Osteocyte (in vitro differentiated cells): ENCODE results near the gene DNASE1L1. TPM values are rescaled to one million over a fixed set of nuclear protein-coding genes. Genes with fewer than 3 reads are reported as not detected.

ENCODE experiments used
- DNase-seq: peaks from one replicate; pipeline ENCODE4 v3.0.0; 2021; ENCODE audit warnings: mixed read lengths; ENCODE audit not compliant: unreplicated experiment; ENCODE audit errors: extremely low spot score
- H3K27ac Mint-ChIP-seq: one replicate; pipeline ENCODE4 v1.8.0; 2021; ENCODE audit warnings: mild to moderate bottlenecking, mixed read lengths; ENCODE audit not compliant: unreplicated experiment
- H3K27me3 Mint-ChIP-seq: one replicate; pipeline ENCODE4 v1.8.0; 2021; ENCODE audit warnings: mixed read lengths; ENCODE audit not compliant: unreplicated experiment
- H3K36me3 Mint-ChIP-seq: one replicate; pipeline ENCODE4 v1.8.0; 2021; ENCODE audit warnings: mixed read lengths; ENCODE audit not compliant: unreplicated experiment
- H3K4me1 Mint-ChIP-seq: one replicate; pipeline ENCODE4 v1.8.0; 2021; ENCODE audit warnings: mixed read lengths; ENCODE audit not compliant: unreplicated experiment
- H3K4me3 Mint-ChIP-seq: one replicate; pipeline ENCODE4 v1.8.0; 2021; ENCODE audit warnings: mild to moderate bottlenecking, moderate library complexity, mixed read lengths; ENCODE audit not compliant: unreplicated experiment
- H3K9me3 Mint-ChIP-seq: one replicate; pipeline ENCODE4 v1.8.0; 2021; ENCODE audit warnings: mixed read lengths; ENCODE audit not compliant: unreplicated experiment
- total RNA-seq: library from RNA; stranded (reverse); gene quantifications from 2 replicates; pipeline ENCODE4 v1.2.1, GENCODE V29; 2021
- TF ChIP-seq, protein P1 (sequence below): fragments of 200-600 bp; sonication (generic); IDR thresholded peaks from 2 replicates; pipeline ENCODE4 v1.5.0; 2021; ENCODE audit warnings: antibody characterized with exemption, mild to moderate bottlenecking, moderate library complexity

Gene DNASE1L1
- total RNA-seq, 1 donor from 2014 or later, result 28.1 TPM

DNA sequence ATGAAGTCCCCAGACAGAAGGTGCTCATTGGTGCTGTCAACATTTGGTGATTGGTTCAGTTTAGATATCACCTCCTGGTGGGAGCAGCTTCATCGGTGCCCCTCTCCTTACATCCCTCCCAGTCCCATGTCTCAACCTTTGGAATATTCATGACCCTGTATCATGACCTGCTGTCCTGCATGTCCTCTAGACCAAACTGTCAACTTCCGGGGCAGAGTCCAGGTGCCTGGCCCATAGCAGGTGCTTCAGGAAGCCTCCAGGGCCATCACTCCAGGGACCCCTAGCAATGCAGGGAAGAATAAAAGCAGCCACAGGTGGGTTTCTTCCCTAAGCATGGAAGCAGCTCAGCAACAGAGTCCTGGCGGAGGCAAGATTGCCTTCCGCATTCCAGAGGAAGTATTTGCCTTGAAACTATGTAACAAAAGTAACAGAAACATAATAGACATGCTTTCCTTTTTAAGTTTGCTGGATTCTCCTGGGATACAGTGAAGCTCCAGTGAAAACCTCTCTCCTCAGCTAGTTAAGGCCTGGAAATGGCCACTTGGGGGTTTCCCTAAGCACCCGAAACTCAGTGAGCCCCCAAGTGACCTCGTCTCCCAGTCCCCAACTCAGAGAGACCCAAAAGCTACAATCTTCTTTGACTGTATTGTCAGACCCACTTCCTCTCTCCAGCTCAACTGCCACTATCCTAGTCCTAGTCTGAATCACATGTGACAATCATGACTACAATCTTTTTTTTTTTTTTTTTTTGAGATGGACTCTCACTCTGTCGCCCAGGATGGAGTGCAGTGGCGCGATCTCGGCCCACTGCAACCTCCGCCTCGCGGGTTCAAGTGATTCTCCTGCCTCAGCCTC, 18.1 kb upstream of the DNASE1L1 start:
- H3K4me1 Mint-ChIP-seq, result peaks cover 20% of the 10 kb centered on the region
- H3K4me3 Mint-ChIP-seq, result peak overlapping the region; percentile 75
- H3K36me3 Mint-ChIP-seq, result no peaks in the 10 kb centered on the region

DNA sequence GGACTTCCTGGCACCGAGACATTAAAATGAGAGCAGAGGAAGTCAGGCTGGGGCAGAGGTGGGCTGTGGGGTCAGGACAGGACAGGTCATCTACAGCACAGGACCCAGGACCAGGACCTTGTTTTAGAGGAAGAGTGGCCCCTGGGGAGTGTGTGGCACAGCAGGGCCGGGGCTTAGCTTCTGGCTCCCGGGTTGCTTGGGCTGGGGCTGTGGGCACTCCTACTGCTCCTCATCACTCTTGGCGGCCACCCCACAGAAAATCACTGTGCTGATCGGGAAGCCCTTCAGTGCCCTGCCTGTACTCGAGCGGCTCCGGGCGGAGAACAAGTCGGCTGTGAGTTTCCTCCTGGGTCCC, 11.3 kb upstream of the DNASE1L1 start:
- H3K9me3 Mint-ChIP-seq, result no peaks in the 10 kb centered on the region
- no peaks in the 10 kb centered on the region for H3K27me3 Mint-ChIP-seq
- H3K36me3 Mint-ChIP-seq, result peaks cover 4% of the 10 kb centered on the region
- H3K4me1 Mint-ChIP-seq, result no peaks in the 10 kb centered on the region
- DNase-seq, result peak; percentile 83
- no peak overlapping the region for H3K27ac Mint-ChIP-seq
- TF ChIP-seq, protein P1, sequence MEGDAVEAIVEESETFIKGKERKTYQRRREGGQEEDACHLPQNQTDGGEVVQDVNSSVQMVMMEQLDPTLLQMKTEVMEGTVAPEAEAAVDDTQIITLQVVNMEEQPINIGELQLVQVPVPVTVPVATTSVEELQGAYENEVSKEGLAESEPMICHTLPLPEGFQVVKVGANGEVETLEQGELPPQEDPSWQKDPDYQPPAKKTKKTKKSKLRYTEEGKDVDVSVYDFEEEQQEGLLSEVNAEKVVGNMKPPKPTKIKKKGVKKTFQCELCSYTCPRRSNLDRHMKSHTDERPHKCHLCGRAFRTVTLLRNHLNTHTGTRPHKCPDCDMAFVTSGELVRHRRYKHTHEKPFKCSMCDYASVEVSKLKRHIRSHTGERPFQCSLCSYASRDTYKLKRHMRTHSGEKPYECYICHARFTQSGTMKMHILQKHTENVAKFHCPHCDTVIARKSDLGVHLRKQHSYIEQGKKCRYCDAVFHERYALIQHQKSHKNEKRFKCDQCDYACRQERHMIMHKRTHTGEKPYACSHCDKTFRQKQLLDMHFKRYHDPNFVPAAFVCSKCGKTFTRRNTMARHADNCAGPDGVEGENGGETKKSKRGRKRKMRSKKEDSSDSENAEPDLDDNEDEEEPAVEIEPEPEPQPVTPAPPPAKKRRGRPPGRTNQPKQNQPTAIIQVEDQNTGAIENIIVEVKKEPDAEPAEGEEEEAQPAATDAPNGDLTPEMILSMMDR, result no peak
- no peak overlapping the region for H3K4me3 Mint-ChIP-seq

More for the DNA sequence above, 18.1 kb upstream of the DNASE1L1 start:
- H3K27me3 Mint-ChIP-seq, result no peaks in the 10 kb centered on the region
- H3K9me3 Mint-ChIP-seq, result peaks cover 4% of the 10 kb centered on the region
- no peak overlapping the region for H3K27ac Mint-ChIP-seq
- no peak for DNase-seq
- TF ChIP-seq, protein P1, result no peak

DNA sequence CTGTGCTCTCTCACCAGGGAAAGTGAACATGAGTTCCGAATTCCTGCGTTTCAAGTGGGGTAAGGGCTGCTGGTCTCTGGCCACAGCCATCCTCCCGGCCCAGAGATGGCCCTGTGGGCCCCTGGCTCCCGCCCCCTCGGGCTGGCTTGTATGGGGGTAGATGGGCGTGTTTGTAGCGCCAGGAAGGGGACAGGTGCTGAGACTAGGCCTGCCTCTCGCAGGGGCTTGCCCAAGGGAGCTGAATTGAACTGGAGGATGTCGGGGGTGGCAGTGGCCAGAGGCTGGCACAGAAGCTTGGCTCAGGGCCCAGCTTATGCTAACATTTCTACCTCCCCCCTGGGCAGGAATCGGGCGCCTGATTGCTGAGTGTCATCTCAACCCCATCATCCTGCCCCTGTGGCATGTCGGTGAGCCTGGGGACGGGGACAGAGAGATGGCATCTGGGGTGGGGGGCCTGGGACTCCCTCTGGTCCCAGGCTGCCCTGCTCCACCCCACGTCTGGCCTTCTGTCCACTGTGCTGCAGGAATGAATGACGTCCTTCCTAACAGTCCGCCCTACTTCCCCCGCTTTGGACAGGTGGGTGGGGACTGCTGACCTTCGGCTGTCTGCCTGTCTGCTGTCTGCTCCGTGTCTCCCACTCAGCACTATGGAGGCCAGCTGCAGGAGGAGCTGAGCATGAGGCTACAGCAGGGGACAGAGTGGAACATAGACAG, 10.8 kb upstream of the DNASE1L1 start:
- H3K4me3 Mint-ChIP-seq, result no peak overlapping the region
- DNase-seq, result peak; percentile 81
- H3K36me3 Mint-ChIP-seq, result peaks cover 4% of the 10 kb centered on the region
- no peak overlapping the region for H3K27ac Mint-ChIP-seq
- no peaks in the 10 kb centered on the region for H3K27me3 Mint-ChIP-seq
- TF ChIP-seq, protein P1, result no peak
- no peaks in the 10 kb centered on the region for H3K4me1 Mint-ChIP-seq
- H3K9me3 Mint-ChIP-seq, result no peaks in the 10 kb centered on the region

DNA sequence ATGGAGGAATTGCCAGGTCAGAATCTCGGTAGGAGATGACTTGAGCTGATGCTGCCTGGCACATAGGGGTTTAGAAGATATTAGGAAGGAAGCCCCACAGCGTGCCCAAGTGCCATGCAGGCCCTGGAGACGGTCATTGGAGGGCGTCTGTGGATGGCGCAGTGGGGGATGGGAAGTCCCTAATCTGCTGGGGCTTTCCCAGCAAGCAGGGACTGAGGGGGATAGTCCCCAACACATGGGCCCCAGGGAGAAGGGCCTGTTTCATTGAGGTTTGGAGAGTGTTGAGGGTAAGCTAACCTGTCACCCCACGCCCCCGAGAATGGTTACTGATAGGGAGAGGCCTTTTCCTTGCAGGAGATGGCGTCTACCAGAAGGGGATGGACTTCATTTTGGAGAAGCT, 10.1 kb upstream of the DNASE1L1 start:
- H3K4me1 Mint-ChIP-seq, result no peaks in the 10 kb centered on the region
- H3K27me3 Mint-ChIP-seq, result no peaks in the 10 kb centered on the region
- H3K4me3 Mint-ChIP-seq, result no peak overlapping the region
- no peak for DNase-seq
- H3K9me3 Mint-ChIP-seq, result no peaks in the 10 kb centered on the region
- H3K27ac Mint-ChIP-seq, result no peak overlapping the region
- TF ChIP-seq, protein P1, result no peak
- peaks cover 4% of the 10 kb centered on the region for H3K36me3 Mint-ChIP-seq

DNA sequence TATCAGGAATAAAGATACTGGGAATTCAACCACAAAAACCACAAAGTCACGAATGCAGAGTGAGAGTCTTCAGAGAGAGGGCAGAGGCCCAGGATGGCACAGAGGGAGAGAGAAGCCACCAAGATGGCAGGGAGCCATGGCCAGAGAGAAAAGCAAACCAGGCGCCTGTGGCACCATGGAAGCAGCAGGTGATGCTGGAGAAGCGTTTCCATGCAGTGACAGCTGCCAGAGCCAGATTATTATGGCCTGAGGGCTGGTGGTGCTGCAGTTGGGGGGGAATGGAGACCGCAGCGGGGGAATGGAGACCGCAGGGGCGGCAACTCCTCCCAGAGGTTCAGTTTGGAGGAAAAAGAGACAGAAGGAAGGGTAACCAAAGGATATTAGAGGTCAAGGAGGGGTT, 8.1 kb upstream of the DNASE1L1 start:
- no peak for DNase-seq
- Mint-ChIP-seq H3K9me3 (no peaks in the 10 kb centered on the region), H3K4me3 (no peak overlapping the region), H3K36me3 (peaks cover 4% of the 10 kb centered on the region), H3K27ac (no peak overlapping the region), H3K27me3 (no peaks in the 10 kb centered on the region), H3K4me1 (peaks cover 3% of the 10 kb centered on the region)
- TF ChIP-seq, protein P1, result no peak
